GM18508 (cell line): ENCODE measurements around the gene ADAMTSL4.

ENCODE experiments used
- ATAC-seq: cut with Tn5 transposase; IDR thresholded peaks from one replicate; pipeline ENCODE4 v1.9.1; 2021; ENCODE audit warnings: moderate number of reproducible peaks; ENCODE audit not compliant: insufficient read depth, unreplicated experiment

Gene ADAMTSL4

DNA sequence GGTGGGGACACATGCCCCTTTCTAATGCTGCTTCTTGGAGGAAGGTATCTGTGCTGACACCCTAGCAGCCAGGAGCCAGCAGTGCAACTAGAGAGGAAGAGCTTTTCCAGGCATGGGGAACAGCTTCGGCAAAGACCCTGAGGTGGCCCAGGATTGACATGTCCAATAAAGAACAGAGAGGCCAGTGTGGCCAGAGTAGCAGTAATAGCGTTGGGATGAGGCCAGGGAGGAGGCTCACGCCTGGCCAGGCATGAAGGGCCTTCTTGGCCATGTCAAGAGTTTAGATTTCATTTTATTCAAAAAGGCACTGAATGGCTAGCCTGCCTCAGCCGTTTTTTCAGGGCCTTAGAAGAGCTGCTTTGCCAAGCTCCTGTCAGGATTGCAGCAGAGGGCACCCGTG, 16.3 kb upstream of the ADAMTSL4 start:
- ATAC-seq = no peak

GRCh38 chr1:150534002-150534401, 15.2 kb upstream of the ADAMTSL4 start:
- ATAC-seq = no peak

GRCh38 chr1:150535511-150536287, 13.5 kb upstream of the ADAMTSL4 start:
- no peak for ATAC-seq

DNA sequence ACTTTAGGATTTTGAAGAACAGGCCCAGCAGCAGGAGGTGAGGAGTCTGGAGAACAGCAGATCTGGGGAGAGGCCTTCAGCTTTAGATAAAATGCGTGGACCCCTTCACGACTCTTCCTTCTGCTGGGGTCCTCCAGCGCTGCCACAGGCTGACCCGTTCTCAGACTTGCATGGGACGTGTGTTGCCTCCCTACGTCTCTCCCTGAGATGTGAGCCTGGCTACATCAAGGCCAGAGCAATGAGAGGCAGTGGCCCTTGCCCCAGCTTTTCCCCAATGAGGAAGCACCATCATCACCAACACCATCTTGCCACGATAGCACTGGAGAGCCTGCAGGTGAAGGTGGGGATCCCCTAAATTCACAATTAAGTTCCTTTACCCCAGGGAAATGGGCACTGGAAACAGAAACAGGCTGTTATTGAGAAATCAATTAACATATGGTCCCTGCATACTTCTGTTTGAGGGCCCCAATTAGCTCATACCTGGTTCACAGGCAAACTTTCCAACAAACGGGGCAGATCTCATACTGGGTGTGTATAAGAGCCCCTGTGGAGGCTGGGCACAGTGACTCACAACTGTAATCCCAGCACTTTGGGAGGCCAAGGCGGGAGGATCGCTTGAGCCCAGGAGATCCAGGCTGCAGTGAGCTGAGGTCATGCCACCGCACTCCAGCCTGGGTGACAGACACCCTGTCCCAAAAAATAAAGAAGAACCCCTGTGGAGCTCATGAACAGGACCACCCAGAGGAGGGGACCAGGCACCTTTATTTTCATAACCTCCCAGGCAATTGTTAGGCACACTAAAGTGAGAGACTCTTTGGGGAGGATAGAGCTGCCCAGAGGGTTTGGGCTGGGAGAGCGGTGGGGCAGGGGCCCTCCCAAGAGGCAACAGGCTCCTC, 12.1 kb upstream of the ADAMTSL4 start:
- ATAC-seq = no peak

GRCh38 chr1:150537732-150538684, 11.2 kb upstream of the ADAMTSL4 start:
- ATAC-seq = no peak

DNA sequence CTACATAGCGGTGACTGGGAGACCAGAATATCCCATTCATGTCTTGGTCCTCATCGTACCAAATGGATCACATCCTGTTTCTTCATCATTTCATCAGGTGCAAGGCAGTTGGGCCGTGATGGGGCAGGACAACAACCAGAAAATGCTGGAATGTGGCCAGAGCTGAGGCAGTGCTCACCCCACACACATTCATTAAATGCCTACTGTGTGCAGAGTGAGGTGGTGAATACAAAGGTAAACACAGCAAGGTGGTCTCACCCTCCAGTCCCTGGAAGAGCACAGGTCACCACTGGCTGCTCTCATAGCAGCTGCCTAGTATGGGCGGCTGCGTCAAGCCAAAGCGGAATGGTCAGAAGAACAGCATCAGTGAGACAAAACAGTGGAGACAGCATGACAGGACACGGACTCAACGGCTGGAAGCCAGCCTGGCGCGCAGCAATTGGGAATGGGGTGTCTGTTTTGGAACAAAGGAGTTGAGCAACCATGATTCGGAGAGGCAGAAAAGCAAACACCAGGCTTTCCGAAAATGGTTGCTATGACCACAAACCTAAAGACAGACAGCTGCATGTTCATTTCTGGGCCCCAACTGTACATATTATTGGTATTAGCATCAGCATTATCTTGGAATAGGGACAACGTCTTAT, 5.6 kb upstream of the ADAMTSL4 start:
- no peak for ATAC-seq

- ATAC-seq = no peak
Observed at GRCh38 chr1:150544204-150544603, 5.0 kb upstream of the ADAMTSL4 start.

- no peak for ATAC-seq
Observed at GRCh38 chr1:150545486-150546032, 3.6 kb upstream of the ADAMTSL4 start.

GRCh38 chr1:150546294-150546937, 2.8 kb upstream of the ADAMTSL4 start:
- ATAC-seq = no peak

DNA sequence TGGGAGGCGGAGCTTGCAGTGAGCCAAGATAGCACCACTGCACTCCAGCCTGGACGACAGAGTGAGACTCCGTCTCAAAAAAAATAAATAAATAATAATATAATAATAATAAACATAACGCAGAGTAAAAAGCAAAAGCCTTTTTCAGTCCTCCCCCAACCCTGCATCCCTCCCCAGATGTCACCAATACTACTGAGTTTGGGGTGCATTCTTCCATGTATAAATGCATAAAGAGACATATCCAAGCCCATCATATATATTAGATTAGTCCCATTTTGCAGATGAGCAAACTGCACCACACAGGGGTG, 930 bp upstream of the ADAMTSL4 start:
- ATAC-seq = no peak

DNA sequence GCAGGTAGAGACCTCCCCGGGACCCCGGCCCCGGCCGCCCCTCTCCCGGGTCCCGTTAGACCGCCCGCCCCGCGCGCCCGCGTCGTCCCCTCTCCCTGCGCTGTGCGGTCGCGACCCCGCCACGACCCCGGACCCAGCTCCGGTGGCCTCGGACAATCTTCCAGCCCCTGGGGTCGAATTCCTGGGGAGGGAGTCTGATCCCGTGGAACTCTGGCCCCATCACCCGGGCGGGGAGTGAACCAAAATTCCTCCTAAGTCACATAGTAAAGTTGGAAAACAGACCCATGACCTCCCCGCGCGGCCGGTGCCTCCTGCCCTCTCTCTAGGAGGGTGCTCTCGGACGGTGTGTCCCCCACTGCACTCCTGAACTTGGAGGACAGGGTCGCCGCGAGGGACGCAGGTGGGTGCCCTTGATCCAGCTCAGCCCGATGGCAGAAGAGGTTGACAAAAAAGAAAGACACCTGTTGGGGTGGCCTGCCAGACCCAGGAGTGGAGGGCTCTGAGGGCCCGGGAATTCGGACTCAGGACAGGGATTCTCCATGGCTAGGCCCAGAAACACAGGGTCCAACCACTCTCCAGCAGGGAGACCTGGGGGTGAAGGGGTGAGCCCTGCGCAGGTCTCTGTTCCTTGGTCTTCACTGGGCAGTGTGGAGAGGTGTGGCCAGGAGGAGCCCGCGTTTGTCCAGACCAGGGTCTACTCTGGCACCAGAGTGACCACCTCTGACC, 451 bp downstream of the ADAMTSL4 start:
- no peak for ATAC-seq

GRCh38 chr1:150550222-150551050, 1.2 kb downstream of the ADAMTSL4 start:
- ATAC-seq = no peak

GRCh38 chr1:150551051-150551783, 2.0 kb downstream of the ADAMTSL4 start:
- ATAC-seq = no peak

DNA sequence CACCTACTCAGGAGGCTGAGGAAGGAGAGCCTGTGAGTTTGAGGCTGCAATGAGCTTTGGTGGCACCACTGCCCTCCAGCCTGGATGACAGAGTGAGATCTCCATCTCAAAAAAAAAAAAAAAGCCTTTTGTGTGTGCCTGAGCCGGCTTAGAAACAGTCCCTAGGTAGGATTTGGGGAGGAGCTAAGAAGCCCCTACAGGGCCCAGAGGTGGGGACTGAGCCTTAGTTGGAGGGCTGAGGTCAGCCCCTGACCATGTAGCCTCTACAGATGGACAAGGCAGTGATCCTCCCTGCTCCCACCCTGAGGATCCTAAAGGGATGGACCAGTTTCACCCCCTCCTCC, 2.5 kb downstream of the ADAMTSL4 start:
- ATAC-seq = no peak

DNA sequence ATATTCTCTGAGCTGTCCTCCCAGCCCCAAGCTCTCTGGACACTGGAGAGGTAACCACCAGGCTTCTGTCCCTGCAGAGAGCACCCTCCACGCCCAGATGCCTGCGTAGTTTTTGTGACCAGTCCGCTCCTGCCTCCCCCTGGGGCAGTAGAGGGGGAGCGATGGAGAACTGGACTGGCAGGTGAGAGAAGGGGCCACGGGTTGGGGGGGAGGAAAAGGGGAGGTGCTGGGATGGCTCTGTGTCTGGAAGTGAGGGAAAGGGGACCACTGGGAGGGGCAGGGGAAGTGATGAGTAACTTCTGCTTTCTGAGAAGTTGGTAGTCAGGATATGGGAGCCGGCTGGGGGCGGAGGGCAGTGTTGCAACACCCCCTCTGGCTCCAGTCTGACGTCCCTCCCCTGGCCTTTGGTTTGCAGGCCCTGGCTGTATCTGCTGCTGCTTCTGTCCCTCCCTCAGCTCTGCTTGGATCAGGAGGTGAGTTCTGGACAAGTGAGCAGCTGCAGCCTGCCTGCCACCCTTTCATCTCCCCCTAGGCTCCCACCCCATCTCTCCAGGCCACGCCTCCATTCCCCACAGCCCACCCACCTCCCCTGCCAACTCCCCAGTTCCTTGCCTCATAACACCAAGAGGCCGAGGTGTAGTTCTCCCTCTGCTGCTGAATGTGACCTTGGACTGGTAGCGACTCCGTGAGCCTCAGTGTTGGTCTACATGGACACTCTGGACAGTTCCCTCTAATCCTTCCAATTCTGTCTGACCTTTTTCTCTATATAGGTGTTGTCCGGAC, 3.1 kb downstream of the ADAMTSL4 start:
- ATAC-seq = no peak

- ATAC-seq = no peak
Observed at GRCh38 chr1:150552911-150553289, 3.7 kb downstream of the ADAMTSL4 start.
